Peyer's patch (tissue), 4 donors: ENCODE results near the gene CHST4.

Experiments
- CTCF ChIP-seq, 6 experiments: fragments of 450-650 bp in 4 of 6; fragments of 200-600 bp in 2 of 6; sonication (generic) in 1 of 6; IDR thresholded peaks; one replicate each; pipeline ENCODE4 v1.5.1; 2017 to 2019; ENCODE audit warnings: antibody characterized with exemption in 6 of 6, mild to moderate bottlenecking in 3 of 6, moderate library complexity in 1 of 6
- POLR2A ChIP-seq, 2 donors: fragments of 450-650 bp; IDR thresholded peaks; one replicate each; pipeline ENCODE4 v1.5.1; 2017; ENCODE audit warnings: antibody characterized with exemption in 2 of 2, mild to moderate bottlenecking in 2 of 2, moderate library complexity in 2 of 2

- no peak for TF ChIP-seq CTCF (IDR thresholded peaks at IDR 0.05)
- TF ChIP-seq POLR2A (IDR thresholded peaks at IDR 0.05): peak; percentile 57 to 66
These were observed 42.0 kb upstream of the CHST4 start for GRCh38 chr16:71484006-71484893.
